K562 (cell line): Measurements from ENCODE around the gene ENDOG. TPM values are rescaled to one million over a fixed set of nuclear protein-coding genes. Genes with fewer than 3 reads are reported as not detected.

Source experiments
- ATAC-seq: fragments of 200-7000 bp; cut with Tn5 transposase; 3 replicates; pipeline ENCODE4 v1.9.1; 2020; ENCODE audit warnings: moderate library complexity
- BruUV-seq: library from RNA; stranded (reverse); fragments of 400-500 nt; replicated peaks from 2 replicates; lab custom pipeline; 2021; lab: Mats Ljungman, UMichigan
- CTCF ChIA-PET: fragments of 300-600 bp; formaldehyde crosslinking; extraction: SDS; loops from one replicate; lab custom pipeline; 2021; ENCODE audit warnings: low intra/inter-chr PET ratio; lab: Yijun Ruan, JAX
- POLR2A ChIA-PET: fragments of 300-600, 350-650 bp; sonication (Branson Sonifier 250); formaldehyde crosslinking; extraction: SDS; loops from one replicate; lab custom pipeline; 2021; ENCODE audit warnings: antibody characterized with exemption, inconsistent platforms; lab: Yijun Ruan, JAX
- DNase-seq, 4 experiments: peaks; one replicate each; pipeline versions ENCODE4 v3.0.0 to v3.0.0-alpha.2; 2011 to 2018; ENCODE audit warnings: low spot score in 3 of 4, mixed read lengths in 3 of 4; ENCODE audit errors: extremely low read depth in 1 of 4
- FAIRE-seq: peaks from 2 replicates; lab custom pipeline; 2011; peaks lifted over from hg19 to GRCh38; lab: Jason Lieb, UNC
- H2AFZ ChIP-seq: 2 replicates; pipeline ENCODE4 v1.6.0; 2011; ENCODE audit warnings: low read depth, low read length, control low read depth, inconsistent platforms
- H3K27ac ChIP-seq: fragments of 200-600 bp; 3 replicates; pipeline ENCODE4 v1.8.0; 2011; ENCODE audit warnings: low read depth, mild to moderate bottlenecking, control low read depth, inconsistent platforms, low read length, moderate library complexity, mixed read lengths; ENCODE audit errors: extremely low read depth
- H3K27me3 ChIP-seq, 2 experiments: fragments of 300-600 bp in 1 of 2; 2 replicates in 1 of 2; 3 replicates in 1 of 2; pipeline versions ENCODE4 v1.6.0 to v1.8.0; 2011; ENCODE audit warnings: inconsistent platforms in 2 of 2, low read length in 2 of 2, mild to moderate bottlenecking in 1 of 2, mixed read lengths in 1 of 2, moderate library complexity in 1 of 2; ENCODE audit not compliant: control insufficient read depth in 2 of 2, insufficient read depth in 2 of 2
- H3K36me3 ChIP-seq: fragments of 300-600 bp; 3 replicates; pipeline ENCODE4 v1.8.0; 2011; ENCODE audit warnings: mild to moderate bottlenecking, low read length, inconsistent platforms; ENCODE audit not compliant: control insufficient read depth, insufficient read depth
- H3K4me1 ChIP-seq, 2 experiments: fragments of 200-600 bp in 1 of 2; replicated peaks in 1 of 2; 2 replicates in 1 of 2; 3 replicates in 1 of 2; pipeline versions ENCODE4 v1.5.1 to v1.8.0; 2011; ENCODE audit warnings: inconsistent platforms in 2 of 2, low read length in 2 of 2, mild to moderate bottlenecking in 1 of 2, mixed read lengths in 1 of 2, moderate library complexity in 1 of 2; ENCODE audit not compliant: control insufficient read depth in 2 of 2, insufficient read depth in 2 of 2
- H3K4me2 ChIP-seq: 2 replicates; pipeline ENCODE4 v1.6.1; 2011; ENCODE audit warnings: low read length, control low read depth, inconsistent platforms, mixed read lengths; ENCODE audit not compliant: insufficient read depth
- H3K4me3 ChIP-seq: fragments of 200-600 bp; sonication (generic), shearing (Covaris generic); 2 replicates; pipeline ENCODE4 v1.5.1; 2016; ENCODE audit warnings: control low read depth, inconsistent platforms
- H3K79me2 ChIP-seq: fragments of 200-600 bp; 3 replicates; pipeline ENCODE4 v1.8.0; 2011; ENCODE audit warnings: low read length, inconsistent platforms; ENCODE audit not compliant: control insufficient read depth, insufficient read depth
- H3K9ac ChIP-seq, 2 experiments: 2 replicates each; pipeline versions ENCODE4 v1.6.0 to v1.6.1; 2011; ENCODE audit warnings: low read depth in 2 of 2, low read length in 2 of 2, control low read depth in 1 of 2, inconsistent platforms in 1 of 2, mild to moderate bottlenecking in 1 of 2, mixed read lengths in 1 of 2; ENCODE audit not compliant: insufficient read depth in 1 of 2
- H3K9me1 ChIP-seq: one replicate; pipeline ENCODE4 v1.6.0; 2011; ENCODE audit warnings: inconsistent platforms, mild to moderate bottlenecking, low read length, moderate library complexity; ENCODE audit not compliant: control insufficient read depth, insufficient read depth
- H3K9me3 ChIP-seq: replicated peaks from 2 replicates; pipeline ENCODE4 v1.5.1; 2011; ENCODE audit warnings: low read depth, low read length, inconsistent platforms; ENCODE audit not compliant: control insufficient read depth, insufficient read depth
- H4K20me1 ChIP-seq: replicated peaks from 2 replicates; pipeline ENCODE4 v1.6.1; 2011; ENCODE audit warnings: low read length, inconsistent platforms, mixed read lengths; ENCODE audit not compliant: control insufficient read depth, insufficient read depth
- CTBP1 ChIP-seq: fragments of 450-650 bp; IDR thresholded peaks from 2 replicates; pipeline ENCODE4 v1.6.1; 2016; ENCODE audit warnings: borderline replicate concordance
- DIDO1 ChIP-seq: fragments of 450-650 bp; IDR thresholded peaks from 2 replicates; pipeline ENCODE4 v1.6.1; 2016; ENCODE audit warnings: low read depth, missing biosample characterization, missing genetic modification characterization
- ETV5 ChIP-seq: sonication (generic); formaldehyde crosslinking; IDR thresholded peaks from 2 replicates; pipeline ENCODE4 v1.4.0; 2020; ENCODE audit warnings: low read depth, mild to moderate bottlenecking, missing genetic modification reagents
- GATA2 ChIP-seq: sonication (generic); formaldehyde crosslinking; IDR thresholded peaks from 2 replicates; pipeline ENCODE4 v1.4.0; 2020; ENCODE audit warnings: mild to moderate bottlenecking, missing genetic modification reagents
- MCM3 ChIP-seq: fragments of 450-650 bp; IDR thresholded peaks from 2 replicates; pipeline ENCODE4 v1.6.1; 2016
- RBM15 ChIP-seq: fragments of 200-400 bp; formaldehyde crosslinking; IDR thresholded peaks from 2 replicates; pipeline ENCODE4 v1.6.1; 2018; ENCODE audit warnings: mild to moderate bottlenecking, low read length, moderate library complexity; ENCODE audit not compliant: insufficient read depth
- SRSF9 ChIP-seq: fragments of 200-400 bp; formaldehyde crosslinking; IDR thresholded peaks from 2 replicates; pipeline ENCODE4 v1.6.1; 2017; ENCODE audit warnings: low read depth, low read length, borderline replicate concordance
- SUPT5H ChIP-seq: fragments of 450-650 bp; IDR thresholded peaks from 2 replicates; pipeline ENCODE4 v1.6.1; 2016
- ZNF23 ChIP-seq: fragments of 250-450 bp; sonication (Bioruptor Pico); IDR thresholded peaks from 2 replicates; pipeline ENCODE4 v1.4.0; 2020; ENCODE audit warnings: mild to moderate bottlenecking
- ZNF75A ChIP-seq: fragments of 450-650 bp; formaldehyde crosslinking; IDR thresholded peaks from 2 replicates; pipeline ENCODE4 v1.4.0; 2020; ENCODE audit warnings: mild to moderate bottlenecking
- WGBS: fragments of 100-300 bp; shearing (Covaris generic); methylation state at CpG from one replicate; pipeline ENCODE4 v1.1.6; 2016; ENCODE audit warnings: low coverage, mixed read lengths; ENCODE audit not compliant: insufficient coverage; ENCODE audit errors: missing lambda C conversion rate; 5-methylcytosine and 5-hydroxymethylcytosine counted together
- in situ Hi-C: fragments of 300-500 bp; cut with MboI; formaldehyde crosslinking; loops from 4 replicates; pipeline ENCODE4 v1.15.0; 2018; ENCODE audit warnings: inconsistent platforms, mixed read lengths
- intact Hi-C: fragments of 100-400 bp; cut with micrococcal nuclease; formaldehyde crosslinking; loops from 2 replicates; pipeline ENCODE4 v1.14.2; 2022
- polyA plus RNA-seq, 8 experiments: library from polyadenylated mRNA; depleted of rRNA in 4 of 8; stranded (reverse) in 5 of 8; unstranded in 3 of 8; fragments of >200 nt; fragmentation: Nextera tagmentation in 2 of 8; fragmentation: Illumina TruSeq in 1 of 8; extraction: Ambion mirVana in 2 of 8; extraction: Trizol in 1 of 8; gene quantifications; 2 replicates each; pipeline versions ENCODE4 v1.2.1 to v1.2.3, GENCODE V29; 2011 to 2014; ENCODE audit warnings: inconsistent platforms in 1 of 8, missing spikeins in 1 of 8
- total RNA-seq, 7 experiments: library from RNA; depleted of rRNA in 6 of 7; stranded (reverse); fragments of >200 nt in 6 of 7; fragmentation: Illumina TruSeq in 2 of 7; extraction: Trizol in 2 of 7; gene quantifications; 2 replicates each; pipeline versions ENCODE4 v1.2.1 to v1.2.3, GENCODE V29; 2011 to 2021; ENCODE audit warnings: low replicate concordance in 1 of 7
- TF ChIP-seq, protein P1 (sequence below): sonication (generic); formaldehyde crosslinking; IDR thresholded peaks from 2 replicates; pipeline ENCODE4 v1.8.1; 2023; ENCODE audit warnings: mild to moderate bottlenecking, missing genetic modification reagents
- TF ChIP-seq, protein P2 (sequence below), 2 experiments: fragments of 250-450 bp in 1 of 2; fragments of 450-650 bp in 1 of 2; sonication (Bioruptor Pico) in 1 of 2; IDR thresholded peaks; 2 replicates each; pipeline versions ENCODE4 v1.6.1 to v1.8.0; 2016 to 2021; ENCODE audit warnings: mild to moderate bottlenecking in 2 of 2, moderate library complexity in 2 of 2, missing compliant biosample characterization in 1 of 2, missing genetic modification characterization in 1 of 2
- TF ChIP-seq, protein P3 (sequence below): fragments of 450-650 bp; IDR thresholded peaks from 2 replicates; pipeline ENCODE4 v1.6.1; 2016; ENCODE audit warnings: low read depth

ENDOG gene
- total and polyA plus RNA-seq, 9 of the 15 experiments (the other 6 are each of a cell fraction or from before 2014, with no cell fraction given), result 1.2 to 91.0 (median 25.5) TPM

DNA sequence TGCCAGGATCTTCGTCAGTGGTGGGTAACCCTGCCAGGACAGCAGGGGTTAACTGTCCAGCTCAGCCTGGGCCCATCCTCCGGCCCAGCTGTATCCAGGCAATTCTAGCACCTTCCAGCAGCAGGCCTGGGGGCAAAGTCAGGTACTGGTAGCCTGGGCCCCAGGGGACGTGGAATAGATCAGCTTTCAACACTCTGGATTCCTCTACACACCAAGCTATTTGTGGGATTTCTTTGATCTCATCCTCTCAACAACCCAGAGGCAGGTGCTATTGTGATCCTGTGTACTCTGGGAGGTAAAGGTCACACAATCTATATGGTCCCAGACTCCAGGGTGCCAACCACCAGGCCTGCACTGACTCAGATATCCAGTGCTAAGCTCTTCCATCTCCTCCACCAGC, 20.0 kb downstream of the ENDOG start:
- H3K4me2 ChIP-seq, result no peak overlapping the region
- POLR2A ChIA-PET, result interaction anchor here (1.0 kb wide), 1 partner anchor 105 kb away, joined by 6 read pairs; no protein-coding TSS in a partner anchor
- in situ Hi-C loops (no loop called here), intact Hi-C loops (no loop called here)
- CTCF ChIA-PET, result no interaction called here
- peaks cover 0 to 5% of the 10 kb centered on the region in 2 experiments; a peak in 2 of 5 replicates for H3K4me1 ChIP-seq
- peaks cover 21% of the 10 kb centered on the region; the same call in 2 of the 3 replicates for H3K36me3 ChIP-seq
- no peaks in the 10 kb centered on the region for H3K9me1 ChIP-seq
- DNase-seq (peak in 3 of 4 experiments; percentile 4 to 7 (median 6)), ATAC-seq (no peak), FAIRE-seq (no peak)
- no peaks in the 10 kb centered on the region for H4K20me1 ChIP-seq
- H3K4me3 ChIP-seq, result no peak overlapping the region
- no peak overlapping the region for H2AFZ ChIP-seq
- no TSS peak for BruUV-seq
- H3K27me3 ChIP-seq, result no peaks in the 10 kb centered on the region
- peak overlapping the region in 1 of 2 experiments; percentile 78; a peak in 2 of 4 replicates for H3K9ac ChIP-seq
- no peaks in the 10 kb centered on the region for H3K9me3 ChIP-seq
- H3K27ac ChIP-seq, result no peak overlapping the region
- 69% methylated on average over 3 of the region's 3 CpGs for WGBS
- H3K79me2 ChIP-seq, result no peaks in the 10 kb centered on the region
- TF ChIP-seq ZNF23 (CRISPR knock-in tag), result no peak
- TF ChIP-seq, protein P1, sequence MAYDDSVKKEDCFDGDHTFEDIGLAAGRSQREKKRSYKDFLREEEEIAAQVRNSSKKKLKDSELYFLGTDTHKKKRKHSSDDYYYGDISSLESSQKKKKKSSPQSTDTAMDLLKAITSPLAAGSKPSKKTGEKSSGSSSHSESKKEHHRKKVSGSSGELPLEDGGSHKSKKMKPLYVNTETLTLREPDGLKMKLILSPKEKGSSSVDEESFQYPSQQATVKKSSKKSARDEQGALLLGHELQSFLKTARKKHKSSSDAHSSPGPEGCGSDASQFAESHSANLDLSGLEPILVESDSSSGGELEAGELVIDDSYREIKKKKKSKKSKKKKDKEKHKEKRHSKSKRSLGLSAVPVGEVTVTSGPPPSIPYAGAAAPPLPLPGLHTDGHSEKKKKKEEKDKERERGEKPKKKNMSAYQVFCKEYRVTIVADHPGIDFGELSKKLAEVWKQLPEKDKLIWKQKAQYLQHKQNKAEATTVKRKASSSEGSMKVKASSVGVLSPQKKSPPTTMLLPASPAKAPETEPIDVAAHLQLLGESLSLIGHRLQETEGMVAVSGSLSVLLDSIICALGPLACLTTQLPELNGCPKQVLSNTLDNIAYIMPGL (CRISPR knock-in tag), result no peak
- no peak for TF ChIP-seq GATA2 (CRISPR knock-in tag)
- TF ChIP-seq, protein P2, sequence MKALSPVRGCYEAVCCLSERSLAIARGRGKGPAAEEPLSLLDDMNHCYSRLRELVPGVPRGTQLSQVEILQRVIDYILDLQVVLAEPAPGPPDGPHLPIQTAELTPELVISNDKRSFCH (CRISPR knock-in tag; IDR thresholded peaks at IDR 0.05), result no peak
- TF ChIP-seq, protein P2 (tag; IDR thresholded peaks at IDR 0.05), result no peak
- TF ChIP-seq RBM15, result no peak
- TF ChIP-seq MCM3, result no peak
- no peak for TF ChIP-seq SRSF9
- no peak for TF ChIP-seq ZNF75A (CRISPR knock-in tag)
- TF ChIP-seq CTBP1, result no peak
- no peak for TF ChIP-seq DIDO1 (tag)
- no peak for TF ChIP-seq SUPT5H
- no peak for TF ChIP-seq ETV5 (CRISPR knock-in tag)
- TF ChIP-seq, protein P3, sequence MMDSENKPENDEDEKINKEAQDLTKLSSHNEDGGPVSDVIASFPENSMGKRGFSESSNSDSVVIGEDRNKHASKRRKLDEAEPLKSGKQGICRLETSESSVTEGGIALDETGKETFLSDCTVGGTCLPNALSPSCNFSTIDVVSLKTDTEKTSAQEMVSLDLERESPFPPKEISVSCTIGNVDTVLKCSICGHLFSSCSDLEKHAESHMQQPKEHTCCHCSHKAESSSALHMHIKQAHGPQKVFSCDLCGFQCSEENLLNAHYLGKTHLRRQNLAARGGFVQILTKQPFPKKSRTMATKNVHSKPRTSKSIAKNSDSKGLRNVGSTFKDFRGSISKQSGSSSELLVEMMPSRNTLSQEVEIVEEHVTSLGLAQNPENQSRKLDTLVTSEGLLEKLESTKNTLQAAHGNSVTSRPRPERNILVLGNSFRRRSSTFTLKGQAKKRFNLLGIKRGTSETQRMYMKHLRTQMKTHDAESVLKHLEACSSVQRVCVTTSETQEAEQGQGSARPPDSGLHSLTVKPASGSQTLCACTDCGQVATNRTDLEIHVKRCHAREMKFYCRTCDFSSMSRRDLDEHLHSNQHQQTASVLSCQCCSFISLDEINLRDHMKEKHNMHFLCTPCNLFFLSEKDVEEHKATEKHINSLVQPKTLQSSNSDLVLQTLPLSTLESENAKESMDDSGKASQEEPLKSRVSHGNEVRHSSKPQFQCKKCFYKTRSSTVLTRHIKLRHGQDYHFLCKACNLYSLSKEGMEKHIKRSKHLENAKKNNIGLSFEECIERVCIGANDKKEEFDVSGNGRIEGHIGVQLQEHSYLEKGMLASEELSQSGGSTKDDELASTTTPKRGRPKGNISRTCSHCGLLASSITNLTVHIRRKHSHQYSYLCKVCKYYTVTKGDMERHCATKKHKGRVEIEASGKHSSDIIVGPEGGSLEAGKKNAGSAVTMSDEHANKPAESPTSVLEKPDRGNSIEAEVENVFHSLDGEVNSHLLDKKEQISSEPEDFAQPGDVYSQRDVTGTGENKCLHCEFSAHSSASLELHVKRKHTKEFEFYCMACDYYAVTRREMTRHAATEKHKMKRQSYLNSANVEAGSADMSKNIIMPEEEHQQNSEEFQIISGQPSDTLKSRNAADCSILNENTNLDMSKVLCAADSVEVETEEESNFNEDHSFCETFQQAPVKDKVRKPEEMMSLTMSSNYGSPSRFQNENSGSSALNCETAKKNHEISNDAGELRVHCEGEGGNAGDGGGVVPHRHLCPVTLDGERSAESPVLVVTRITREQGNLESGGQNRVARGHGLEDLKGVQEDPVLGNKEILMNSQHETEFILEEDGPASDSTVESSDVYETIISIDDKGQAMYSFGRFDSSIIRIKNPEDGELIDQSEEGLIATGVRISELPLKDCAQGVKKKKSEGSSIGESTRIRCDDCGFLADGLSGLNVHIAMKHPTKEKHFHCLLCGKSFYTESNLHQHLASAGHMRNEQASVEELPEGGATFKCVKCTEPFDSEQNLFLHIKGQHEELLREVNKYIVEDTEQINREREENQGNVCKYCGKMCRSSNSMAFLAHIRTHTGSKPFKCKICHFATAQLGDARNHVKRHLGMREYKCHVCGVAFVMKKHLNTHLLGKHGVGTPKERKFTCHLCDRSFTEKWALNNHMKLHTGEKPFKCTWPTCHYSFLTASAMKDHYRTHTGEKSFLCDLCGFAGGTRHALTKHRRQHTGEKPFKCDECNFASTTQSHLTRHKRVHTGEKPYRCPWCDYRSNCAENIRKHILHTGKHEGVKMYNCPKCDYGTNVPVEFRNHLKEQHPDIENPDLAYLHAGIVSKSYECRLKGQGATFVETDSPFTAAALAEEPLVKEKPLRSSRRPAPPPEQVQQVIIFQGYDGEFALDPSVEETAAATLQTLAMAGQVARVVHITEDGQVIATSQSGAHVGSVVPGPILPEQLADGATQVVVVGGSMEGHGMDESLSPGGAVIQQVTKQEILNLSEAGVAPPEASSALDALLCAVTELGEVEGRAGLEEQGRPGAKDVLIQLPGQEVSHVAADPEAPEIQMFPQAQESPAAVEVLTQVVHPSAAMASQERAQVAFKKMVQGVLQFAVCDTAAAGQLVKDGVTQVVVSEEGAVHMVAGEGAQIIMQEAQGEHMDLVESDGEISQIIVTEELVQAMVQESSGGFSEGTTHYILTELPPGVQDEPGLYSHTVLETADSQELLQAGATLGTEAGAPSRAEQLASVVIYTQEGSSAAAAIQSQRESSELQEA, result no peak
